ENCODE results near the gene MLPH. TPM values are rescaled to one million over a fixed set of nuclear protein-coding genes. Genes with fewer than 3 reads are reported as not detected.

Gene MLPH
- total and polyA plus RNA-seq, 2 of the 13 experiments (the other 11 are each of a cell fraction or from before 2014, with no cell fraction given): 0.12 TPM; not detected in 1

DNA sequence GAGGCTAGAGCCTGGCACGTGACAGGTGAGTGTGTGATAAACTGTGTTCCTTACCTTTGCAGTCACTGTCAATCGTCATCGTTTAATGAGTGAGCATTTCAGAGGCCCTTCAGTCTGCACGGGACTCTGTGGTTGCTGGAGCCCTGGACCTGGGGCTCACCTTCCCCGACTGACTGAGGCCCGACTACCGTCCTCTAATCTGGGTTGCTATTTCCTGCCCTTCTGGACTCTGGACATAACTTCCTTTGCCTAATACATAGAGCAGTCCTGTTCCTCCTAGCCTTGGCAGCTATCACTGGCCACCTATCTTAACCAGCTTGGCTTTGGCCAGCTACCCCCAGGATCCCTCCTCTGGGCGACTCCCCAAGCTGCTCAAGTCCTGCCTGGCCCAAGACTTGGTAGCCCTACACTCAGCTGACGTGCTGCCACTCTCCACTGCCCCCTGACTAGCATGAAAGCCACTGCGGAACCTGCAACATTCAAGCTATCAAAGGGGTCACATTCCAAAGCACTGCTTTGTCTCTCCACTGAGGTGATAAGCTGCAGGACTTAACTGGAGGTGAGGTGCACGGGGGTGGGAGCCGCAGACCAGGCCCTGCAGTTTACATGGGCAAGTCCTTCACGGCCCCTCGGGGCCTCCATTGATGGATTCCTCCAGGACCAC is 114.5 kb downstream of the MLPH start (continued):
- TF ChIP-seq, protein P1, sequence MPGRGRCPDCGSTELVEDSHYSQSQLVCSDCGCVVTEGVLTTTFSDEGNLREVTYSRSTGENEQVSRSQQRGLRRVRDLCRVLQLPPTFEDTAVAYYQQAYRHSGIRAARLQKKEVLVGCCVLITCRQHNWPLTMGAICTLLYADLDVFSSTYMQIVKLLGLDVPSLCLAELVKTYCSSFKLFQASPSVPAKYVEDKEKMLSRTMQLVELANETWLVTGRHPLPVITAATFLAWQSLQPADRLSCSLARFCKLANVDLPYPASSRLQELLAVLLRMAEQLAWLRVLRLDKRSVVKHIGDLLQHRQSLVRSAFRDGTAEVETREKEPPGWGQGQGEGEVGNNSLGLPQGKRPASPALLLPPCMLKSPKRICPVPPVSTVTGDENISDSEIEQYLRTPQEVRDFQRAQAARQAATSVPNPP (CRISPR knock-in tag; IDR thresholded peaks at IDR 0.05): peak; percentile 49; the same call in 1 of the 2 replicates
- no peak for TF ChIP-seq ZNF256 (CRISPR knock-in tag; conservative IDR thresholded peaks at IDR 0.05)
- no peak for TF ChIP-seq ZBTB20 (CRISPR knock-in tag; IDR thresholded peaks at IDR 0.05; ENCODE audit: borderline replicate concordance, low read depth)
- TF ChIP-seq, protein P2, sequence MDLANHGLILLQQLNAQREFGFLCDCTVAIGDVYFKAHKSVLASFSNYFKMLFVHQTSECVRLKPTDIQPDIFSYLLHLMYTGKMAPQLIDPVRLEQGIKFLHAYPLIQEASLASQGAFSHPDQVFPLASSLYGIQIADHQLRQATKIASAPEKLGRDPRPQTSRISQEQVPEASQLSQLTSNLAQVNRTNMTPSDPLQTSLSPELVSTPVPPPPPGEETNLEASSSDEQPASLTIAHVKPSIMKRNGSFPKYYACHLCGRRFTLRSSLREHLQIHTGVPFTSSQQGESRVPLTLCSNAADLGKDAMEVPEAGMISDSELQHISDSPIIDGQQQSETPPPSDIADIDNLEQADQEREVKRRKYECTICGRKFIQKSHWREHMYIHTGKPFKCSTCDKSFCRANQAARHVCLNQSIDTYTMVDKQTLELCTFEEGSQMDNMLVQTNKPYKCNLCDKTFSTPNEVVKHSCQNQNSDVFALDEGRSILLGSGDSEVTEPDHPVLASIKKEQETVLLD (CRISPR knock-in tag; IDR thresholded peaks at IDR 0.05; ENCODE audit: low read depth): no peak
- no peak for TF ChIP-seq NBN (conservative IDR thresholded peaks at IDR 0.05)
- TF ChIP-seq KAT7 (CRISPR knock-in tag; IDR thresholded peaks at IDR 0.05; ENCODE audit: borderline replicate concordance): peak; percentile 71
- TF ChIP-seq ZNF205 (CRISPR knock-in tag; IDR thresholded peaks at IDR 0.05): peak; percentile 77; the same call in 1 of the 2 replicates
- TF ChIP-seq, protein P3, sequence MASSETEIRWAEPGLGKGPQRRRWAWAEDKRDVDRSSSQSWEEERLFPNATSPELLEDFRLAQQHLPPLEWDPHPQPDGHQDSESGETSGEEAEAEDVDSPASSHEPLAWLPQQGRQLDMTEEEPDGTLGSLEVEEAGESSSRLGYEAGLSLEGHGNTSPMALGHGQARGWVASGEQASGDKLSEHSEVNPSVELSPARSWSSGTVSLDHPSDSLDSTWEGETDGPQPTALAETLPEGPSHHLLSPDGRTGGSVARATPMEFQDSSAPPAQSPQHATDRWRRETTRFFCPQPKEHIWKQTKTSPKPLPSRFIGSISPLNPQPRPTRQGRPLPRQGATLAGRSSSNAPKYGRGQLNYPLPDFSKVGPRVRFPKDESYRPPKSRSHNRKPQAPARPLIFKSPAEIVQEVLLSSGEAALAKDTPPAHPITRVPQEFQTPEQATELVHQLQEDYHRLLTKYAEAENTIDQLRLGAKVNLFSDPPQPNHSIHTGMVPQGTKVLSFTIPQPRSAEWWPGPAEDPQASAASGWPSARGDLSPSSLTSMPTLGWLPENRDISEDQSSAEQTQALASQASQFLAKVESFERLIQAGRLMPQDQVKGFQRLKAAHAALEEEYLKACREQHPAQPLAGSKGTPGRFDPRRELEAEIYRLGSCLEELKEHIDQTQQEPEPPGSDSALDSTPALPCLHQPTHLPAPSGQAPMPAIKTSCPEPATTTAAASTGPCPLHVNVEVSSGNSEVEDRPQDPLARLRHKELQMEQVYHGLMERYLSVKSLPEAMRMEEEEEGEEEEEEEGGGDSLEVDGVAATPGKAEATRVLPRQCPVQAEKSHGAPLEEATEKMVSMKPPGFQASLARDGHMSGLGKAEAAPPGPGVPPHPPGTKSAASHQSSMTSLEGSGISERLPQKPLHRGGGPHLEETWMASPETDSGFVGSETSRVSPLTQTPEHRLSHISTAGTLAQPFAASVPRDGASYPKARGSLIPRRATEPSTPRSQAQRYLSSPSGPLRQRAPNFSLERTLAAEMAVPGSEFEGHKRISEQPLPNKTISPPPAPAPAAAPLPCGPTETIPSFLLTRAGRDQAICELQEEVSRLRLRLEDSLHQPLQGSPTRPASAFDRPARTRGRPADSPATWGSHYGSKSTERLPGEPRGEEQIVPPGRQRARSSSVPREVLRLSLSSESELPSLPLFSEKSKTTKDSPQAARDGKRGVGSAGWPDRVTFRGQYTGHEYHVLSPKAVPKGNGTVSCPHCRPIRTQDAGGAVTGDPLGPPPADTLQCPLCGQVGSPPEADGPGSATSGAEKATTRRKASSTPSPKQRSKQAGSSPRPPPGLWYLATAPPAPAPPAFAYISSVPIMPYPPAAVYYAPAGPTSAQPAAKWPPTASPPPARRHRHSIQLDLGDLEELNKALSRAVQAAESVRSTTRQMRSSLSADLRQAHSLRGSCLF (CRISPR knock-in tag; IDR thresholded peaks at IDR 0.05; ENCODE audit: borderline replicate concordance): no peak
- TF ChIP-seq GPN1 (CRISPR knock-in tag; IDR thresholded peaks at IDR 0.05; ENCODE audit: borderline replicate concordance): no peak
- TF ChIP-seq, protein P4, sequence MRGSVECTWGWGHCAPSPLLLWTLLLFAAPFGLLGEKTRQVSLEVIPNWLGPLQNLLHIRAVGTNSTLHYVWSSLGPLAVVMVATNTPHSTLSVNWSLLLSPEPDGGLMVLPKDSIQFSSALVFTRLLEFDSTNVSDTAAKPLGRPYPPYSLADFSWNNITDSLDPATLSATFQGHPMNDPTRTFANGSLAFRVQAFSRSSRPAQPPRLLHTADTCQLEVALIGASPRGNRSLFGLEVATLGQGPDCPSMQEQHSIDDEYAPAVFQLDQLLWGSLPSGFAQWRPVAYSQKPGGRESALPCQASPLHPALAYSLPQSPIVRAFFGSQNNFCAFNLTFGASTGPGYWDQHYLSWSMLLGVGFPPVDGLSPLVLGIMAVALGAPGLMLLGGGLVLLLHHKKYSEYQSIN (CRISPR knock-in tag; IDR thresholded peaks at IDR 0.05; ENCODE audit: borderline replicate concordance): no peak
- TF ChIP-seq ZNF775 (CRISPR knock-in tag; IDR thresholded peaks at IDR 0.05; ENCODE audit: borderline replicate concordance): no peak
- TF ChIP-seq, protein P5, sequence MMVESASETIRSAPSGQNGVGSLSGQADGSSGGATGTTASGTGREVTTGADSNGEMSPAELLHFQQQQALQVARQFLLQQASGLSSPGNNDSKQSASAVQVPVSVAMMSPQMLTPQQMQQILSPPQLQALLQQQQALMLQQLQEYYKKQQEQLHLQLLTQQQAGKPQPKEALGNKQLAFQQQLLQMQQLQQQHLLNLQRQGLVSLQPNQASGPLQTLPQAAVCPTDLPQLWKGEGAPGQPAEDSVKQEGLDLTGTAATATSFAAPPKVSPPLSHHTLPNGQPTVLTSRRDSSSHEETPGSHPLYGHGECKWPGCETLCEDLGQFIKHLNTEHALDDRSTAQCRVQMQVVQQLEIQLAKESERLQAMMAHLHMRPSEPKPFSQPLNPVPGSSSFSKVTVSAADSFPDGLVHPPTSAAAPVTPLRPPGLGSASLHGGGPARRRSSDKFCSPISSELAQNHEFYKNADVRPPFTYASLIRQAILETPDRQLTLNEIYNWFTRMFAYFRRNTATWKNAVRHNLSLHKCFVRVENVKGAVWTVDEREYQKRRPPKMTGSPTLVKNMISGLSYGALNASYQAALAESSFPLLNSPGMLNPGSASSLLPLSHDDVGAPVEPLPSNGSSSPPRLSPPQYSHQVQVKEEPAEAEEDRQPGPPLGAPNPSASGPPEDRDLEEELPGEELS (CRISPR knock-in tag; IDR thresholded peaks at IDR 0.05): peak; percentile 64
- peak; percentile 78 for TF ChIP-seq BHLHE40 (IDR thresholded peaks at IDR 0.05; ENCODE audit: low read length)
- TF ChIP-seq, protein P6, sequence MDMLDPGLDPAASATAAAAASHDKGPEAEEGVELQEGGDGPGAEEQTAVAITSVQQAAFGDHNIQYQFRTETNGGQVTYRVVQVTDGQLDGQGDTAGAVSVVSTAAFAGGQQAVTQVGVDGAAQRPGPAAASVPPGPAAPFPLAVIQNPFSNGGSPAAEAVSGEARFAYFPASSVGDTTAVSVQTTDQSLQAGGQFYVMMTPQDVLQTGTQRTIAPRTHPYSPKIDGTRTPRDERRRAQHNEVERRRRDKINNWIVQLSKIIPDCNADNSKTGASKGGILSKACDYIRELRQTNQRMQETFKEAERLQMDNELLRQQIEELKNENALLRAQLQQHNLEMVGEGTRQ (IDR thresholded peaks at IDR 0.05; ENCODE audit: low read depth, low read length): no peak; the same call in 1 of the 2 replicates
- TF ChIP-seq, protein P6 (CRISPR knock-in tag; IDR thresholded peaks at IDR 0.05; ENCODE audit: borderline replicate concordance): peak; percentile 43; the same call in 1 of the 2 replicates
- TF ChIP-seq ZNF572 (CRISPR knock-in tag; IDR thresholded peaks at IDR 0.05): 0 out of 2 replicates have a peak, but pooled peaks have one; percentile 8
